ENCODE data around the gene SLC9A7. TPM values are rescaled to one million over a fixed set of nuclear protein-coding genes. Genes with fewer than 3 reads are reported as not detected.

SLC9A7 gene
- total RNA-seq, 1 experiment from 2014 or later, result 20.9 TPM

- TF ChIP-seq CTCF (conservative IDR thresholded peaks at IDR 0.05) (no peak), EZH2 (IDR thresholded peaks at IDR 0.05; ENCODE audit: low read depth) (no peak)
- CTCF ChIA-PET, result no interaction called here
- intact Hi-C loops (cut with micrococcal nuclease; ENCODE audit: unreplicated experiment), result loop anchor here (10.0 kb wide), 1 partner anchor 481 kb away; no protein-coding TSS in a partner anchor
Observed at GRCh38 chrX:46553935-46554334, 205.0 kb downstream of the SLC9A7 start.

GRCh38 chrX:46551494-46552128 is 207.3 kb downstream of the SLC9A7 start:
- Histone ChIP-seq H3K36me3 (ENCODE audit: low read depth) (no peaks in the 10 kb centered on the region), H2AFZ (no peak overlapping the region), H3K4me2 (no peak overlapping the region), H3K79me2 (ENCODE audit: low read depth) (peaks cover 10% of the 10 kb centered on the region), H3K27me3 (ENCODE audit: insufficient read depth, low read depth) (no peaks in the 10 kb centered on the region), H3K27ac (no peak overlapping the region), H3K9me3 (ENCODE audit: insufficient read depth, low read depth) (no peaks in the 10 kb centered on the region), H3F3A (ENCODE audit: insufficient read depth, low read depth) (no peaks in the 10 kb centered on the region), H3K9me2 (ENCODE audit: insufficient read depth) (no peaks in the 10 kb centered on the region), H3K4me1 (replicated peaks; ENCODE audit: insufficient read depth) (no peaks in the 10 kb centered on the region), H3K4me3 (no peak overlapping the region), H4K20me1 (ENCODE audit: insufficient read depth) (no peaks in the 10 kb centered on the region)
- ChIA-PET CTCF (no interaction called here), POLR2A (ENCODE audit: unreplicated experiment) (no interaction called here)
- no peak for TF ChIP-seq EZH2 (IDR thresholded peaks at IDR 0.05; ENCODE audit: low read depth)
- TF ChIP-seq CTCF (conservative IDR thresholded peaks at IDR 0.05), result no peak
- DNase-seq, result no peak
- intact Hi-C loops (cut with micrococcal nuclease; ENCODE audit: unreplicated experiment), result loop anchor here (10.0 kb wide), 1 partner anchor 483 kb away; no protein-coding TSS in a partner anchor
- BruUV-seq (replicated peaks), result no TSS peak

More at GRCh38 chrX:46553935-46554334, 205.0 kb downstream of the SLC9A7 start:
- H3K4me2 ChIP-seq, result no peak overlapping the region
- no peak overlapping the region for H3K4me3 ChIP-seq
- no peak overlapping the region for H2AFZ ChIP-seq
- H3K36me3 ChIP-seq (ENCODE audit: low read depth), result no peaks in the 10 kb centered on the region
- DNase-seq, result no peak
- no peaks in the 10 kb centered on the region for H4K20me1 ChIP-seq (ENCODE audit: insufficient read depth)
- H3K4me1 ChIP-seq (replicated peaks; ENCODE audit: insufficient read depth), result no peaks in the 10 kb centered on the region
- POLR2A ChIA-PET (ENCODE audit: unreplicated experiment), result no interaction called here
- H3K79me2 ChIP-seq (ENCODE audit: low read depth), result no peaks in the 10 kb centered on the region
- H3K27ac ChIP-seq, result no peak overlapping the region
- H3K9me3 ChIP-seq (ENCODE audit: insufficient read depth, low read depth), result no peaks in the 10 kb centered on the region
- H3K9me2 ChIP-seq (ENCODE audit: insufficient read depth), result no peaks in the 10 kb centered on the region
- H3F3A ChIP-seq (ENCODE audit: insufficient read depth, low read depth), result no peaks in the 10 kb centered on the region
- no peaks in the 10 kb centered on the region for H3K27me3 ChIP-seq (ENCODE audit: insufficient read depth, low read depth)
- BruUV-seq (replicated peaks), result no TSS peak

GRCh38 chrX:46549914-46550313 is 209.0 kb downstream of the SLC9A7 start:
- Histone ChIP-seq H3K79me2 (ENCODE audit: low read depth) (peaks cover 22% of the 10 kb centered on the region), H4K20me1 (ENCODE audit: insufficient read depth) (no peaks in the 10 kb centered on the region), H3K4me3 (no peak overlapping the region), H3K36me3 (ENCODE audit: low read depth) (no peaks in the 10 kb centered on the region), H2AFZ (no peak overlapping the region), H3K27me3 (ENCODE audit: insufficient read depth, low read depth) (no peaks in the 10 kb centered on the region), H3F3A (ENCODE audit: insufficient read depth, low read depth) (no peaks in the 10 kb centered on the region), H3K9me2 (ENCODE audit: insufficient read depth) (no peaks in the 10 kb centered on the region), H3K4me1 (replicated peaks; ENCODE audit: insufficient read depth) (no peaks in the 10 kb centered on the region), H3K27ac (no peak overlapping the region), H3K4me2 (no peak overlapping the region), H3K9me3 (ENCODE audit: insufficient read depth, low read depth) (no peaks in the 10 kb centered on the region)
- POLR2A ChIA-PET (ENCODE audit: unreplicated experiment), result no interaction called here
- CTCF ChIA-PET, result no interaction called here
- no TSS peak for BruUV-seq (replicated peaks)
- intact Hi-C loops (cut with micrococcal nuclease; ENCODE audit: unreplicated experiment), result loop anchor here (10.0 kb wide), 1 partner anchor 485 kb away; no protein-coding TSS in a partner anchor
- TF ChIP-seq EZH2 (IDR thresholded peaks at IDR 0.05; ENCODE audit: low read depth) (no peak), CTCF (conservative IDR thresholded peaks at IDR 0.05) (no peak)
- no peak for DNase-seq

Other genes with a start within 250 kb of the SLC9A7 start
- gene ZNF674, start 213.7 kb downstream of the SLC9A7 start, total RNA-seq (2021), result 3.9 and 4.0 TPM in 2 replicates
- gene CHST7, start 185.4 kb downstream of the SLC9A7 start, total RNA-seq (2021), result 0.94 and 1.1 TPM in 2 replicates
- 7.8 and 11.2 TPM in 2 replicates for gene RP2, start 77.9 kb upstream of the SLC9A7 start, total RNA-seq (2021)
- gene JADE3, start 153.3 kb upstream of the SLC9A7 start, total RNA-seq (2021), result 6.8 and 10.9 TPM in 2 replicates